Activated CD8-positive, alpha-beta memory T cell treated with anti-CD3 and anti-CD28 coated beads, Interleukin-2, amount 50 U/mL, for 1 hour (primary cell): ENCODE measurements around the gene STMN1.
"Not testable (repeated sequence)": the region's sequence is repeated elsewhere in the genome, so short reads cannot be mapped to it uniquely, and the experiment has no call there.

ENCODE experiments used
- DNase-seq: peaks from one replicate; pipeline ENCODE4 v3.0.0-alpha.2; 2020; ENCODE audit errors: extremely low read depth

Gene STMN1

DNA sequence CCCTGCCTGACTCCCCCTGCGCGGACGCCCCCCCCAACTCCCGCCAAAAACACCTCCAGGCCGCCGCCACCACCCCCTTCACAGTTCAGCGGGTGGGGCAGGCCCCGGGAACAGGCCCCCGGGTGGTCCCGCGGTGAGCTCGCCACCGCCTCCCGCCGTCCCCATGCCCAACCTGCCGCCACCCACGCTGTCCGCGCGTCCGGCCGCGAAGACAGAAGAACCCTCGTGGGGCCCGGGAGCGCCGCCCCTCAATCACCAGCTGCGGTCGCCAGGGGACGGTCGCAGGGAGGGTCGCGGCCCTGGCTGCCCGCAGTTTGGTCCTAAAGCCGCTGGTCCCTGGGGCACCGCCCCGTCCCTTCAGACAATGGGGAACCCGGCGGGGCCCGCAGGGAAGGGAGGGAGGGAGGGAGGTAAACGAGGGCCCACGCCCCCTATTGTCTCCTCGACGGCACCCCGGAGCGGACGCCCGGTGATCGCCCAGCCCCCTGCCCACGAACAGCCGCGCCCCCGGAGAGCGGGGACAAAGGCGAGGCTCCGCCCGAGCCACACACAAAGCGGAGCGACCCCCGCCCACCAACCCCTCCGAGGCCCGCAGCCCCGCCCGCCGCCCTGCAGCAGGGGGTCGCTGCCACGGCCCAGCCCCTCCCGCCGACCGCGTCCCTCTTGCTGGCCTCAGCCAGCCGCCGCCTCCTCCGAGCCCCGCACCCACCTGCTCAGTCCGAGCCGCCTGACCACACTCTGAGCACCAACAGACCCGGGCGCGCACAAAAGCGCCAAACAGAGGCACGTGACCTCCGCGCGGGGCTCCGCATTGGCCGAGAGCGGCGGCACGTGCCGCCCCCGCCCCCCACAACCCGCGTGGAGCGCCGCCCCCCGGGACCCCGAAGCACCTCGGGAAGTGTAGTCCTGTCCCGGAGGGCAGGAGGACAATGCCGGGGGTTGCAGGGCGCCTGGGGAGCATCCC lies at the start of gene STMN1:
Gene STMN1, minus strand, starts transcription at position 740 of the 964 bp plus-strand sequence. CDS start 1,743 bp downstream, outside the sequence.
- peak; percentile 51 for DNase-seq

DNA sequence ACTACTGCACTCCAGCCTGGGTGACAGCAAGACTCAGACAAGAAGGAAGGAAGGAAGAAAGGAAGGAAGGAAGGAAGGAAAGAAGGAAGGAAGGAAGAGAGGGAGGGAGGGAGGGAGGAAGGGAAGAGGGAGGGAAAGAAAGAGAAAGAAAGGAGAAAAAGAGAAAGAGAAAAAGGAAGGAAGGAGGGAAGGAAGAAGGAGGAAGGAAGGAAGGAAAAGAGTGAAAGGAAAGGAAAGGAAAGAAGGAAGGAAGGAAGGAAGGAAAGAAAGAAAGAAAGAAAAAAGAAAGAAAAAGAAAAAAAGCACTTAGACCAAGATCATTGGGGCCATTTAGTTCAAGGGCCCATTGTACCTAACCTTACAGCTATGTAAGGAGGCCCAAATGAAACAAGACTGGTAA lies 49.3 kb upstream of the STMN1 start:
- DNase-seq, result no peak

DNA sequence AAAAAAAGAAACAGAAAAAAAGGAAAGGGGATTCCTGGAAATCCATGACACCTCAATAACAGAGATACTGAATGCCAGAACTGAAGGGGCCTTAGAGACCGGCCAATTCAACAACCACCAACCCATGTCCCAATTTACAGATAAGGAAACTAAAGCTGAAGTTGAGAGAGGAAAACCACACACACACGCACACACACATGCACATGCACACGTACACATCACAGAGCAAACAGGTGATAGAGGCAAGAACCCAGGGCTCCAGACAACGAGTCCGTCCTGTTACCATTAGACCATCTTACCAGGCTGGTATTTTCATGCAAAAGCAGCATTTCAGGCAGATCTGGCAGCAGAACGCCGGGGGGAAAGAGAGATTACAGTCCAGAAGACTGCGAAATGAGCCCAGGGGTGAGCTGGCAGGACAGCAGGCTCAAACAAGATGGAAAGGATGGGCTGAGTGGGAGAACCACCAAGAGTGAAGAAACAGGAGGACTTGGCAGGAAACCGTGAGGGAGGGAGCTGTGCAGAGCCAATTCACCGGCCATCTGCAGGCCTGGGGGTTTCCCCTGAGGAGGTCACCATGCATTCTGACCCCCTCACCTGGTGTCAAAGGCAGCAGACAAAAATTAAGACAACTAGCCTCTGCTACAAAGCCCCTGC lies 48.2 kb upstream of the STMN1 start:
- DNase-seq, result no peak

DNA sequence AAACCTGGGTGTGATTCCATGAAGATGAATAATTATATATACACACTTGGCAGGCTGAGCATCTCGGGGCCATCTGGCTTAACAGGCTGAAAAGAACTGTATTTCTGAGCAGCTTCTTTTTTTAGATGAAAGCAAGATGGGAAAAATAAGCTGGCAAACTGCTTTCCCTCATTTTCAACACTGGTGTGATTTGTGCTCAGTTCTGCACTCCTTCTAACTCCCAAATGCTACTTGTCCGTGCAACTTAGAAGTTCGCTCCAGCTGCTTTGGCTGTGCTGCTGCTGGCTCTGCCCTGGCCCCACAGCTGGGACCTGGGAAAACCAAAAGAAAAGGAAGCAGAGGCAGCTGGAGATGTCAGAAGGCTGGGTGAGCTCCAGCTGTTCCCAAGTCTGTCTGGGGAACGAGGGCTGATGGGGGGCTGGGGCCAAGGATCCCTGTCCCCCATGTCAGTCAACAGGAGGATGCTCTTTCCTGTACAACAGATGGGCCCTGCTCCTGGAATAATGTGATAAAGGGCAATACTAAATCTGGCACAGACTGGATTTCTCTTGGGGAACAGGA lies 46.7 kb upstream of the STMN1 start:
- no peak for DNase-seq

DNA sequence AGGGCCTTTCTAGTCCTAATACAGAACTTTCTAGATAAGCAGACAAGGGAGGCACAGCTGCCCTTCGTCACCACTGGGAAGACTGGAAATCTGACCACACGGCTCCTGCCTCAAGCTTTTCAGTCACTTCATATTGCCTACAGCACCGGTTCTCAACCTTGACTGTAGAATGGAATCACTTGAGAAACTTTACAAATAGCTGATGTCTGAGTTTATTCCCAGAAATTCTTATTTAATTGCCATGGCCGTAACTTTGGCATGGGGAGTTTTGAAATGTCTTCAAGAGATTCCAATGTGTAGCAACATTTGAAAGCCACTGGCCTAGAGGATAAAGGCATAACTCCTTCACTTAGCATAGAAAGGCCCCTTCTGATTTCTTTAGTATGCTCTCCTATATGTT lies 42.4 kb upstream of the STMN1 start:
- no peak for DNase-seq

DNA sequence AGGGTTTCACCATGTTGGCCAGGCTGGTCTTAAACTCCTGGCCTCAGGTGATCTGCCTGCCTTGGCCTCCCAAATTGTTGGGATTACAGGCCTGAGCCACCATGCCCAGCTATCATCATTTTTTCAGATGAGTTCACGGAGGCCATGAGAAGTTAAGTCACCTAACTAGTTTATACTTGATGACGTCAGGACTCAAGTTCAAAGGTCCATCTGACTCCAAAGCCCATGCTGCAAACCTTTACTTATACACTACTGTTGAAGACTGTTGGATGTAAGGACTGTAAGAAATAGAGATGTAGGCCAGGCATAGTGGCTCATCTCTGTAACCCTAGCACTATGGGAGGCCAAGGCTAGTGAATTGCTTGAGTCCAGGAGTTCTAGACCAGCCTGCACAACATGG lies 40.8 kb upstream of the STMN1 start:
- DNase-seq, result no peak

DNA sequence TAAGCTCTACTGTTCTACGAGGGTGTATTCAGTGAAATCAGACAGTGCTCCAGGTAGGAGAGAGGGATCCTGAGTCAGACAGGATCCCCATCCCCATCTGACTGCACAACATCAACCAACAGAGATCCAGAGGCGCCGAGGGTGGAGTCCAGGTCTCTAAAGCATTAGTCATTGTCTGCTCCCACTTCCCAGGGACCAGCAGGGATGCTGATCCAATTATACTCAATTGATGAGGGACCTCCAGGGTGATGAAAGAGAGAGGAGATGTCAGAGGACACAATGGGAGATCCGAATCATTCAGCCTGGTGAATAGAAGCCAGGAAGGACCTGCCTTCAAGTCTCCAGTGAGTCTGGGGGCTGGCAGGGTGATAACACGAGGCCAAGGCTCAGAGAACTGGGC lies 39.5 kb upstream of the STMN1 start:
- no peak for DNase-seq

DNA sequence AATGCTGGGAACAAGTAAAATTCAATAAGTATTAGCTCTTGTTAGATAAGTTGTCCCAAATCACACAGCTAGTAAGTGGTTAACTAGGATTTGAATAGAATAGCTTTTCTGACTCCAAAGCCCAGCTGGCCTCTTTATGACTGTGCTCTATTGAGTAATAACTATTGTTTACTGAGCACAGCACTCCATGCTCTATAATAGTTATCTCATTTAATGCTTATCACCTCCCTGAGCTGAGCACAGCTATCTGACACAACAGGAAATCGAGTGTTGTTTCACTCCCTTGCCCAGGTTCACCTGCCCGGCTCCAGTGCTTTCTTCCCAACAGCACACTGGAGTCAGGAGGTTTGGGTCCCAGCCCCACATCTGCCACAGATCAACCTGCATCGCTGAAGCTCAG lies 38.8 kb upstream of the STMN1 start:
- DNase-seq, result no peak

DNA sequence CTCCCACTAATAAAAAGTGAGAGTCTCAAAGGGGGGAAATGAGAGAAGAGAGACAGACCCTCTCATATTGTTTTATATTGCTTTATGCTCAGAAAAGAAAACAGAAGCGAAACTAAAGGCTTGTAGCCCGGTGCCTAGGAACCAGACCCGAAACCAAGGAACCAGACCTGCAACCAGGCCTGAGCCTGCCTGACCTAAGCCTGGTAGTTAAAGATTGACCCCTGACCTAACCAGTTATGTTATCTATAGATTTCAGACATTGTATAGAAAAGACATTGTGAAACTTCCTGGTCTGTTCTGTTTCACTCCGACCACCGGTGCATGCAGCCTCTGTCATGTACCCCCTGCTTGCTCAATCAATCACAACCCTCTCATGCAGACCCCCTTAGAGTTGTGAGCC lies 37.3 kb upstream of the STMN1 start:
- not testable (repeated sequence) for DNase-seq

DNA sequence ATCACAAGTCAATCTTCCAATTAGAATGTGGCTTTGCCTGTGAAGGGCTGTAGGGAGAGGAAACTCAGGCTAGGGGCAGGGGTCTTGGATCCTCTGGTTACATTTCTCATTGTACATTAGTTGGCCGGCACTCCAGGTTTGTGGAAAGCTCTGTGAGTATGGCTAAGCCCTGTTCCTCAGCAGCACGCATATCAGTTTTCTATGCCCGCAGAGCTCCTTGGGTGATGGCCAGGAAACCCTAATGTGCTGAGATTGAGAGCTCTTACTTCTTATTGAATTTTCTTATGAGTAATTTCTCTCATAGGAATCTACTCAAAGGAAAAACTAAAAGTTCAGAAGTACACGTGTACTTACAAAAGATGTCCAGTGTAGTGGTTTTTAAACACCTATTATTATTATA lies 30.7 kb upstream of the STMN1 start:
- DNase-seq, result no peak

DNA sequence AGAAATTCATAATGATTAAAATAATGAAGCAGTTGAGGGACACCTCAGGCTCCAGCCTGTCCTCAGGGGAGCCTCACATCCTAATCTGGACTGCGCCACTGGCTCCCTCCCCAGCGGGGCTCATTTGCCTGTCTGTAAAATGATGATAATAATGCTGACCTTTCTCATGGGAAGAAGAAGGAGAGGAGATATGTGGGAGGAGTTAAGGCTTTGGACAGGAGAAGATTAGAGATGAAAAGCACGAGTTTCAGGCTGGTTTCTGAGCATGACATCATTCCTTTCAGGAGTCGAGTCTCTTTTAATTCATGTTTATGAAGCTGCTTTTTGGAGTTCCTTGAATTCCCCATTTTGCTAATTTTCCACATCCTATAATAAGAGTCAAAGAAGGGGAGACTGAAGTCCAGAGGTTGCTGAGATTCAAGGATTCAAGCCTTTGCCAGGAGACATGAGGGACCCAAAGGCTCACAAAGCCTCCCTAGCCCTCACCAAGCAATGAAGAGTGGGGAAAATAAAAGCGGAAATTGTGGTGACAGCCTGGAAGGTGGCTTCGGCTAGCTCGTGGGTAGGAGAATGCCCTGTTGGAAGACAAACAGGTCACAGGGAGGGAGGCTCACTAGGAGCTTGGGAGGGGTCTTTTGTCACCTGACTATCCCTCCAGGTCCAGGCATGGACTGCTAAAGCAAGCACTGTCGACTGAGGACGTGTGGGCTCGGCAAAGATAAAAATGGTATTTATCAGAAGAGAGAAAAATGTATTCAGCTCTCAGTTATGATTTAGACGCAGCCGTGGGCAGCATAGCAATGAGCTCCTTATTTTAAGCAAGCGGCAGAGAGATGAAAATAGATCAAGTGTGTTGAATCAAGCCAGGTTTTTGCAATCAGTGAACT lies 27.5 kb upstream of the STMN1 start:
- no peak for DNase-seq

DNA sequence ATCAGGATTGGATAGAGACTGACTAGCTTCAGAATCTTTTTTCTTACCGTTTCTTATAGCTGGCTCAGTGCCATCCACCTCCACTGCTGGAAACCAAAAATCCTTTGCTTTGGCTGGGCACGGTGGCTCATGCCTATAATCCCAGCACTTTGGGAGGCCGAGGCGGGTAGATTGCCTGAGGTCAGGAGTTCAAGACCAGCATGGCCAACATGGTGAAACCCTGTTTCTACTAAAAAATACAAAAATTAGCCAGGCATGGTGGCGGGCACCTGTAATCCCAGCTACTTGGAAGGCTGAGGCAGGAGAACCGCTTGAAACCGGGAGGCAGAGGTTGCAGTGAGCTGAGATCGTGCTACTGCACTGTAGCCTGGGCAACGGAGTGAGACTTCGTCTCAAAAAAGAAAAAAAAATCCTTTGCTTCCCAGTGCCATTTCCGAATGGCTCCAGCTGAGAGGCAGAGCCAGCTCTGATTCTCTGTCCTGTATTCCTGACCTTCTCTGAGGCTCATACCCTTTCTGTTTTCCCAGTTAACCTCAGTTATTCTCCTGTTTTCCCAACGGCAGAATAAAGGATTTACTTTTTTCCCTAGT lies 26.7 kb upstream of the STMN1 start:
- not testable (repeated sequence) for DNase-seq

DNA sequence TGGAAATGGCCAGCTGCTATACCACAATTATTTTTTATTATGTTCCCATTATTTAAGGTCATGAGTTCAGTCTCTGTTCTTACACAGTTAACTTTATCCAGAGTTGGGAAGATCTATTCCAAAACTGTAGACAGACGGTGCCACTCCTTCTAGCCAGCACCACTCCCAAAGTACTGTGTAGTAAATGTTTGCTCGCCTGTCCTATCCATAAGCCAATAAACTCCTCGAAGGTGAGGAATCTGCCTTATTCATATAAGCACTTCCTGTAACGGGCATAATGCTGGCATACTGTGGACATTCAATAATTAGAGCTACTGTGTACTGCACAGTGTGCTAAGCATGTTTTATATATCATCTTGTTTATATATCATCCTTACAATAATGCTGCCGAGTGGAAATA lies 26.1 kb upstream of the STMN1 start:
- DNase-seq, result no peak

DNA sequence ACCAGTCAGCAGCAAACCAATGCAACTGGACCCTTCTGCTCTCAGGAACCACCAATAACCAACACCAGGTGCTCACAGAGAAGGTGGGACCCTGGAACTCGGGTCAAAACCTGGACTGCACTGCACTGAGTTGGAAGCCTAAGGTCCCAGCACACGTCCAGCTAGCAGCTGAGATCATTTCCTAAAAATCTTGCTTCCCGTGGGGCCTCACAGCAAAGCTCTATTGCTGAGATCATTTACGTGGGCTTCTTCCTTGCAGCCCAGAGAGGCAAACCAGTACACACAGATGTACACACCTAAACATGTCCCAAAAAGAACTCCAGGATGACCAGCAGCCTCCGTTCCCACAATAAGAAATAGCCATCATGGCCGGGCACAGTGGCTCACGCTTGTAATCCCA lies 22.8 kb upstream of the STMN1 start:
- no peak for DNase-seq

DNA sequence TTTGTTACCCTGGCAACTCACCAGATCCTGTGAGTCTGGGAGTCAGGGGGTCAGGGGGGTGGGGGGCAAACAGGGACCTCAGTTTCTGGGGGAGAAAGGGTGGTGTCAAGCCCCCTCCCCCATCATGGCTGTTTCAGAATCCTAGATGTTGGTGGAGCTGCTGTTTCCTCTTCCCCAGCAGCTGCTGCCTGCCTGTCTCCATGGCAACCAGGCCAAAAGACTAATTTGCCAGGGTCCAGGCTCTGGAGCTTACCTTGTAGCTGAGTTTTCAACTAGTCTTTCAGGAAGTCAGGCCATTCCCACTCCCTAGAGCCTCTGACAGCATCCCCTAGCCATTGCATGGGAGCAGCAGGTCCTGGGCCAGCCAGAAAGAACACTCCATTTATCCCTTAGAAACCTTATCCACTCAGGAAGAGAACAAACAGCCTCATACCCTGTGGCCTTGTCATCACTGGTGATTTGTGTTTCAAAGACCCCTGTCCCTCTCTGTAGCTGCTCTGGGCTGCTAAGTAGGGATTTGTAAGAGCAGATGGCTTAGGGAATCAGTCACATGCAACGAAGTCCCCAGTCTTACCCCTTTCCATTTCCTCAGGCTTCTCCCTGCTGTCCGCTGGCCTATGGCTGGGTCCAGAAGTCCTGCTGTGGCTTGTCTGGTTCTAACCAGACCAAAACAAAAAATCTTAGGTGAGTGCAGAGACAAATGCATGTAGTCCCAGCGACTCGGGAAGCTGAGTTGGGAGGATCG lies 21.5 kb upstream of the STMN1 start:
- no peak for DNase-seq

DNA sequence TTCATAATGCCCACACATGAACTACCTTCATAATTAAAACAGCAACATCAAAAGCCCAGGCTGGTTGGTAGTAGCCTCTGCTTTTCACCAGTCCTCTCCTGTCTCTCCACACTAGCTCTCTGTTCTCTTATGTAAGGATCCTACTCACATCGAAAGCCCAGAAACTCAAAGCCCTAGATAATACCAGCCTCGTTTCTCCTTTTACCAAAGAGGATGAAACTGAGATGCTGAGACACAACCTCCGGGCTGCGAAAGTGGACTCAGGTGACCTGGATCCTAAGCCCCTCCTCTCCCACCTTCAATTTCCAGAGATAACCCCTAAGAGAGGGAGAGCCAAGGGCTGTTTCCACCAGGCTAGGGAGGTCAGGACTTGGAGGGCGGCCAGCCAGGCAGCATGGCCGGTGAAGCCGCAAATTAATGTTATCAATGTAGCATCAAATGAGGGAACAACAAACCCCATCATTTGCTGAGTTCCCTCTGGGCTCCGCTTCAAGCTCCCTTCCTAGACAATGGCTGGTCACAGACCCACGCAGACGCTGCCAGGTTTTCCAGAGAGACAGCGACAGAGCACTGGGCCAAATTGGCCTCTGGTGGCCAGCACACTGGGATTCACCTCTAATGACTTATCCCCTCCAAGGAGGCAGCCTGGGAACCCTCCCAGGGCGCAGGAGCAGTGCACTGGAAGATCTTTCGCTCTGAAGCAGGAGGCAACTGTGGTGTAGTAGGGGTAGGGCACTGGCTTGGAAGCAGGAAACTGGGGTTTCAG lies 20.7 kb upstream of the STMN1 start:
- DNase-seq, result no peak

DNA sequence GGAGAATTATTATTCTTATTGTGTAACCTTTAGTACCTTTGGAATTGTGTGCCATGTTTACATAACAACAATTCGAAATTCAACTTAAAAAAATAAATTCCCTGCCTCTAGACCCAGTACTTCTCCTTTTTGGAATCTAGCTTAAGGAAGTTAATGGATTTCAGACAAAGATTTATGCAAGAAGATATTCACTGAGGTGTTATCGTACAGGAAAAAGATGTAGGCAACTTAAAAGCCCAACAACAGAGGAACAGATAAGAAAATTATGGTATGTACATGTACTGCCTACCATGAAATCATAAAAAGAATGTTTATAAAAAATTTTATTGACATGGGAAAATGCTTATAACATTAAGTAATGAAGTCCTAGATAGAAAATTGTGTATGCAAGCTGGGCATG lies 18.2 kb upstream of the STMN1 start:
- DNase-seq, result no peak

DNA sequence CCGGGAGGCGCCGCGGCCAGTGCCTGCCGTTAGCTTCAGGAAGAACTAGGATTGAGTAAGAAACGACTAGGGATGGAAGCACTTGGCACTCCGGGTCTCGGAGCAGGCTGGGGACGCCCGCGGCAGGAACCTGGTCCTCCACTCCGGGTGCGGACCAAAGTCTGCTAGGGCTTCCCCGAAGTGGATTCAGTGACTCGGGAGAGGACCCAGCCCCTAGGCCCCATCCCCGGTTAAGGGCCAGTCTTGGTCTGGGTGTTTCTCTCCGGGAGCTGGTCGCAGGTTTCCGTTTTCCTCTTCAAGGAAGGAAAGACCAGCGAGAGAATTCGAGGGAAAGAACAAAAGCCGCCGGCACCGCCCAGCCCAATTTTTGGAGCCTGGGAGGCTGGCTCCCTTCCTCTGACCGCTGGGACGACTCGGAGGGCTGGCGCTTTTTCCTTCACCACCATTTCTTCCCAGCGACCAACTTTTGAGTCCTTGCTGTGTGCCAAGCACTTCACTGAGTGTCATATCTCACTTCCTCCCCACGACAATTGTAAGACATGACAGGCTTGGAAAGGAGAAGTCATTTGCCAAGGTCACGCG lies 16.8 kb upstream of the STMN1 start:
- no peak for DNase-seq
